Hepatocyte (in vitro differentiated cells): ENCODE data around the gene CKAP5.

Source experiments
- CTCF ChIP-seq: fragments of 200-600 bp; sonication (generic); IDR thresholded peaks from 2 replicates; pipeline ENCODE4 v1.5.1; 2016; ENCODE audit warnings: antibody characterized with exemption, mild to moderate bottlenecking; ENCODE audit not compliant: poor library complexity
- EZH2 ChIP-seq: fragments of 200-600 bp; sonication (generic); IDR thresholded peaks from 2 replicates; pipeline ENCODE4 v1.6.1; 2016; ENCODE audit warnings: antibody characterized with exemption, mild to moderate bottlenecking, borderline replicate concordance
- EZH2phosphoT487 ChIP-seq: fragments of 200-600 bp; sonication (generic); IDR thresholded peaks from one replicate; pipeline ENCODE4 v1.6.1; 2018; ENCODE audit warnings: antibody characterized with exemption, mild to moderate bottlenecking, low read depth, moderate library complexity; ENCODE audit not compliant: unreplicated experiment, severe bottlenecking

- TF ChIP-seq CTCF, result no peak
- TF ChIP-seq EZH2phosphoT487, result no peak
- no peak for TF ChIP-seq EZH2
Measured at GRCh38 chr11:46826310-46827044, 19.6 kb downstream of the CKAP5 start.
